Upper lobe of right lung (tissue), 1 donor: ENCODE measurements around the gene OR10V1. TPM values are rescaled to one million over a fixed set of nuclear protein-coding genes. Genes with fewer than 3 reads are reported as not detected.

ENCODE experiments used
- ATAC-seq: fragments of 200-7000 bp; cut with Tn5 transposase; one replicate; pipeline ENCODE4 v1.9.1; 2020; ENCODE audit warnings: mild to moderate bottlenecking, moderate library complexity
- DNase-seq: peaks from one replicate; pipeline ENCODE4 v3.0.0-alpha.2; 2020
- H3K27ac ChIP-seq: fragments of 200-600 bp; one replicate; pipeline ENCODE4 v1.8.0; 2022
- H3K27me3 ChIP-seq: fragments of 200-600 bp; one replicate; pipeline ENCODE4 v1.8.0; 2022; ENCODE audit warnings: mild to moderate bottlenecking
- H3K36me3 ChIP-seq: fragments of 200-600 bp; one replicate; pipeline ENCODE4 v1.8.0; 2022
- H3K4me1 ChIP-seq: fragments of 200-600 bp; one replicate; pipeline ENCODE4 v1.8.0; 2022
- H3K4me3 ChIP-seq: fragments of 200-600 bp; one replicate; pipeline ENCODE4 v1.8.0; 2022; ENCODE audit warnings: mild to moderate bottlenecking
- H3K9me3 ChIP-seq: fragments of 200-600 bp; one replicate; pipeline ENCODE4 v1.8.0; 2022
- CTCF ChIP-seq: fragments of 200-600 bp; IDR thresholded peaks from one replicate; pipeline ENCODE4 v1.8.0; 2022; ENCODE audit warnings: antibody characterized with exemption
- intact Hi-C: fragments of 100-400 bp; cut with DNase I; formaldehyde crosslinking; loops from one replicate; pipeline ENCODE4 v1.11.0; 2022
- long read RNA-seq: library from polyadenylated mRNA; unstranded; transcript quantifications from one replicate; pipeline ENCODE4 v2.0.0, GENCODE V29; 2021
- total RNA-seq: library from RNA; stranded (reverse); fragmentation: NEBNext Ultra II Directional; extraction: Animal tissue kit (Norgen Biotek cat#: 25700); gene quantifications from one replicate; pipeline ENCODE4 v1.2.1, GENCODE V29; 2021
- donor health status: DM: no; HTN: yes; CAD: no; lungs with severe emphysema.

Gene OR10V1
- total RNA-seq = not detected
- long read RNA-seq = 0 reads

- intact Hi-C loops = no loop called here
- no peak for TF ChIP-seq CTCF
- H3K4me3 ChIP-seq = no peak within 1 kb of the TSS
- H3K27me3 ChIP-seq = no peaks in the 10 kb centered on the region
- no peaks in the 10 kb centered on the region for H3K9me3 ChIP-seq
- H3K36me3 ChIP-seq = no peaks in the 10 kb centered on the region
- no peak within 1 kb of the TSS for H3K27ac ChIP-seq
- ATAC-seq (no peak), DNase-seq (no peak)
- no peaks in the 10 kb centered on the region for H3K4me1 ChIP-seq
Observed at GRCh38 chr11:59713745-59714144, at the start of gene OR10V1. TSS of gene OR10V1 (minus strand) at chr11:59713845. CDS start at chr11:59713845, 0 bp downstream.

GRCh38 chr11:59761993-59762392 lies 48.3 kb upstream of the OR10V1 start:
- no peak for ATAC-seq
- peaks cover 45% of the 10 kb centered on the region for H3K4me1 ChIP-seq
- no peak overlapping the region for H3K4me3 ChIP-seq
- no peaks in the 10 kb centered on the region for H3K27me3 ChIP-seq
- no peaks in the 10 kb centered on the region for H3K36me3 ChIP-seq
- H3K9me3 ChIP-seq = no peaks in the 10 kb centered on the region
- no peak for DNase-seq
- peak overlapping the region; percentile 32 for H3K27ac ChIP-seq
- no peak for TF ChIP-seq CTCF
- intact Hi-C loops = no loop called here

GRCh38 chr11:59760771-59761170 lies 47.1 kb upstream of the OR10V1 start:
- intact Hi-C loops = no loop called here
- Histone ChIP-seq H3K4me3 (no peak overlapping the region), H3K4me1 (peaks cover 48% of the 10 kb centered on the region), H3K27me3 (no peaks in the 10 kb centered on the region), H3K27ac (no peak overlapping the region), H3K36me3 (no peaks in the 10 kb centered on the region), H3K9me3 (no peaks in the 10 kb centered on the region)
- DNase-seq (no peak), ATAC-seq (no peak)
- no peak for TF ChIP-seq CTCF

GRCh38 chr11:59759900-59760299 lies 46.3 kb upstream of the OR10V1 start:
- TF ChIP-seq CTCF = no peak
- no peaks in the 10 kb centered on the region for H3K9me3 ChIP-seq
- H3K27ac ChIP-seq = no peak overlapping the region
- H3K4me3 ChIP-seq = no peak overlapping the region
- ATAC-seq (no peak), DNase-seq (no peak)
- H3K36me3 ChIP-seq = no peaks in the 10 kb centered on the region
- intact Hi-C loops = no loop called here
- peaks cover 39% of the 10 kb centered on the region for H3K4me1 ChIP-seq
- no peaks in the 10 kb centered on the region for H3K27me3 ChIP-seq

GRCh38 chr11:59758401-59759037 lies 44.9 kb upstream of the OR10V1 start:
- Histone ChIP-seq H3K36me3 (no peaks in the 10 kb centered on the region), H3K27ac (no peak overlapping the region), H3K4me3 (no peak overlapping the region), H3K27me3 (no peaks in the 10 kb centered on the region), H3K9me3 (no peaks in the 10 kb centered on the region), H3K4me1 (peaks cover 33% of the 10 kb centered on the region)
- ATAC-seq = no peak
- DNase-seq = no peak
- TF ChIP-seq CTCF = no peak
- intact Hi-C loops = no loop called here

GRCh38 chr11:59756845-59757244 lies 43.2 kb upstream of the OR10V1 start:
- no peaks in the 10 kb centered on the region for H3K36me3 ChIP-seq
- no peaks in the 10 kb centered on the region for H3K9me3 ChIP-seq
- H3K27ac ChIP-seq = peak overlapping the region; percentile 95
- no peaks in the 10 kb centered on the region for H3K27me3 ChIP-seq
- DNase-seq (no peak), ATAC-seq (peak; percentile 25)
- H3K4me3 ChIP-seq = peak overlapping the region; percentile 95
- TF ChIP-seq CTCF = no peak
- intact Hi-C loops = no loop called here
- H3K4me1 ChIP-seq = peaks cover 23% of the 10 kb centered on the region
